PC-9 (cell line): ENCODE data around the gene FHAD1.

Source experiments
- CTCF ChIP-seq: fragments of 200-600 bp; sonication (generic); conservative IDR thresholded peaks from 2 replicates; pipeline ENCODE4 v1.6.1; 2017; ENCODE audit warnings: mixed run types, antibody characterized with exemption, mild to moderate bottlenecking, moderate library complexity
- EZH2 ChIP-seq: fragments of 200-600 bp; sonication (generic); IDR thresholded peaks from 2 replicates; pipeline ENCODE4 v1.8.0; 2017; ENCODE audit warnings: antibody characterized with exemption, low read depth

GRCh38 chr1:15332525-15332924 is 85.5 kb downstream of the FHAD1 start:
- TF ChIP-seq CTCF (no peak), EZH2 (no peak)
